SK-N-SH (cell line): ENCODE measurements around the gene MRC1. TPM values are rescaled to one million over a fixed set of nuclear protein-coding genes. Genes with fewer than 3 reads are reported as not detected.

Source experiments
- CTCF ChIA-PET: fragments of 300-600, 350-600 bp; formaldehyde crosslinking; extraction: SDS; loops from one replicate; lab custom pipeline; 2021; lab: Yijun Ruan, JAX
- POLR2A ChIA-PET: fragments of 350-600 bp; sonication (Branson Sonifier 250); formaldehyde crosslinking; extraction: SDS; loops from one replicate; lab custom pipeline; 2020; ENCODE audit warnings: antibody characterized with exemption, inconsistent platforms; lab: Yijun Ruan, JAX
- DNase-seq: peaks from one replicate; pipeline ENCODE4 v3.0.0; 2012
- H2AFZ ChIP-seq: fragments of 200-600 bp; sonication (generic); 2 replicates; pipeline ENCODE4 v1.8.1; 2016; ENCODE audit warnings: antibody characterized with exemption, mild to moderate bottlenecking, low read depth
- H3F3A ChIP-seq: fragments of 200-600 bp; sonication (generic); replicated peaks from 2 replicates; pipeline ENCODE3; 2016; ENCODE audit warnings: antibody characterized with exemption, mild to moderate bottlenecking; ENCODE audit not compliant: insufficient read depth
- H3K27ac ChIP-seq, 2 experiments: fragments of 200-500 bp in 1 of 2; fragments of 200-600 bp in 1 of 2; sonication (Bioruptor generic) in 1 of 2; sonication (generic), shearing (Covaris generic) in 1 of 2; 2 replicates each; pipeline versions ENCODE4 v1.5.1 to v1.6.1; 2014 to 2016; ENCODE audit warnings: low read depth in 2 of 2, inconsistent platforms in 1 of 2, low read length in 1 of 2, mild to moderate bottlenecking in 1 of 2, mixed read lengths in 1 of 2
- H3K27me3 ChIP-seq: fragments of 200-600 bp; sonication (generic), shearing (Covaris generic); 2 replicates; pipeline ENCODE4 v1.6.1; 2016; ENCODE audit warnings: mixed run types; ENCODE audit not compliant: insufficient read depth
- H3K36me3 ChIP-seq, 2 experiments: fragments of 200-500 bp in 1 of 2; fragments of 200-600 bp in 1 of 2; sonication (Bioruptor generic) in 1 of 2; sonication (generic) in 1 of 2; replicated peaks in 1 of 2; 2 replicates each; pipeline versions ENCODE3 to v1.5.1; 2014 to 2016; ENCODE audit warnings: low read length in 1 of 2, mild to moderate bottlenecking in 1 of 2; ENCODE audit not compliant: insufficient read depth in 2 of 2, control insufficient read depth in 1 of 2
- H3K4me1 ChIP-seq, 2 experiments: fragments of 200-500 bp in 1 of 2; fragments of 200-600 bp in 1 of 2; sonication (Bioruptor generic) in 1 of 2; sonication (generic), shearing (Covaris generic) in 1 of 2; 2 replicates each; pipeline versions ENCODE4 v1.5.1 to v1.6.1; 2014 to 2016; ENCODE audit warnings: low read depth in 1 of 2, low read length in 1 of 2, mixed run types in 1 of 2; ENCODE audit not compliant: insufficient read depth in 2 of 2, control insufficient read depth in 1 of 2
- H3K4me2 ChIP-seq: fragments of 200-600 bp; sonication (generic), shearing (Covaris generic); 2 replicates; pipeline ENCODE4 v1.6.1; 2017; ENCODE audit warnings: mixed run types
- H3K4me3 ChIP-seq, 2 experiments: fragments of 200-500 bp in 1 of 2; fragments of 200-600 bp in 1 of 2; sonication (Bioruptor generic) in 1 of 2; sonication (generic), shearing (Covaris generic) in 1 of 2; 2 replicates each; pipeline versions ENCODE4 v1.5.1 to v1.8.1; 2014 to 2016; ENCODE audit warnings: low read depth in 2 of 2, inconsistent platforms in 1 of 2, low read length in 1 of 2, mild to moderate bottlenecking in 1 of 2, mixed read lengths in 1 of 2, moderate library complexity in 1 of 2
- H3K79me2 ChIP-seq: fragments of 200-600 bp; sonication (generic); 2 replicates; pipeline ENCODE4 v1.8.1; 2017; ENCODE audit warnings: mild to moderate bottlenecking; ENCODE audit not compliant: insufficient read depth
- H3K9ac ChIP-seq: fragments of 200-600 bp; sonication (generic); 2 replicates; pipeline ENCODE4 v1.6.1; 2017; ENCODE audit warnings: mixed run types
- H3K9me2 ChIP-seq: fragments of 200-600 bp; sonication (generic); 2 replicates; pipeline ENCODE4 v1.6.1; 2017; ENCODE audit warnings: mixed run types
- H3K9me3 ChIP-seq: fragments of 200-600 bp; sonication (generic); 2 replicates; pipeline ENCODE4 v1.6.1; 2017; ENCODE audit warnings: mixed run types, mild to moderate bottlenecking, moderate library complexity
- H4K20me1 ChIP-seq: fragments of 200-600 bp; sonication (generic); 2 replicates; pipeline ENCODE4 v1.6.1; 2017; ENCODE audit warnings: mild to moderate bottlenecking, mixed run types; ENCODE audit not compliant: insufficient read depth
- CTCF ChIP-seq: fragments of 200-600 bp; sonication (generic); IDR thresholded peaks from 2 replicates; pipeline ENCODE4 v1.6.1; 2017; ENCODE audit warnings: antibody characterized with exemption, mild to moderate bottlenecking, moderate library complexity
- GABPA ChIP-seq: IDR thresholded peaks from 2 replicates; pipeline ENCODE4 v1.4.0; 2012; ENCODE audit warnings: low read depth, mild to moderate bottlenecking
- GATA2 ChIP-seq: sonication (generic); formaldehyde crosslinking; IDR thresholded peaks from 2 replicates; pipeline ENCODE4 v1.5.0; 2020; ENCODE audit warnings: mild to moderate bottlenecking, missing genetic modification reagents
- IRF3 ChIP-seq: fragments of 150-350 bp; IDR thresholded peaks from 2 replicates; pipeline ENCODE4 v1.6.1; 2016; ENCODE audit warnings: mild to moderate bottlenecking, low read depth, low read length
- JUND ChIP-seq: IDR thresholded peaks from 2 replicates; pipeline ENCODE4 v1.4.0; 2012
- MAX ChIP-seq: IDR thresholded peaks from 2 replicates; pipeline ENCODE4 v1.4.0; 2012; ENCODE audit warnings: low read depth
- MEF2A ChIP-seq: IDR thresholded peaks from 2 replicates; pipeline ENCODE4 v1.4.0; 2012; ENCODE audit warnings: low read depth, borderline replicate concordance
- MXI1 ChIP-seq: IDR thresholded peaks from 2 replicates; pipeline ENCODE4 v1.6.1; 2012; ENCODE audit warnings: mild to moderate bottlenecking, low read depth, low read length, improper control_type of control experiment
- NFIC ChIP-seq: IDR thresholded peaks from 2 replicates; pipeline ENCODE4 v1.4.0; 2012; ENCODE audit warnings: borderline replicate concordance
- PBX3 ChIP-seq: IDR thresholded peaks from 2 replicates; pipeline ENCODE4; 2012
- REST ChIP-seq: IDR thresholded peaks from 2 replicates; pipeline ENCODE4 v1.6.1; 2012; ENCODE audit warnings: mild to moderate bottlenecking, low read depth, low read length, moderate library complexity
- RFX5 ChIP-seq: IDR thresholded peaks from 2 replicates; pipeline ENCODE4 v1.6.1; 2012; ENCODE audit warnings: mild to moderate bottlenecking, improper control_type of control experiment, low read length
- RXRA ChIP-seq: IDR thresholded peaks from 2 replicates; pipeline ENCODE4 v1.4.0; 2012; ENCODE audit warnings: low read depth, mild to moderate bottlenecking, borderline replicate concordance
- SIN3A ChIP-seq: IDR thresholded peaks from 2 replicates; pipeline ENCODE4 v1.6.1; 2012; ENCODE audit warnings: low read depth, mild to moderate bottlenecking, low read length, moderate library complexity, borderline replicate concordance
- SMC3 ChIP-seq: IDR thresholded peaks from 2 replicates; pipeline ENCODE4 v1.6.1; 2012; ENCODE audit warnings: low read depth, low read length, improper control_type of control experiment
- TAF1 ChIP-seq: IDR thresholded peaks from 2 replicates; pipeline ENCODE4 v1.6.1; 2012; ENCODE audit warnings: low read depth, mild to moderate bottlenecking, low read length, moderate library complexity, borderline replicate concordance
- TCF12 ChIP-seq: IDR thresholded peaks from 2 replicates; pipeline ENCODE4 v1.4.0; 2012
- TEAD4 ChIP-seq: IDR thresholded peaks from 2 replicates; pipeline ENCODE4 v1.4.0; 2012; ENCODE audit warnings: mild to moderate bottlenecking, borderline replicate concordance; ENCODE audit not compliant: insufficient read depth
- USF1 ChIP-seq: IDR thresholded peaks from 2 replicates; pipeline ENCODE4 v1.4.0; 2012; ENCODE audit warnings: low read depth, borderline replicate concordance
- WGBS: methylation state at CpG from one replicate; pipeline ENCODE4 v1.1.6; 2017; ENCODE audit warnings: low lambda C conversion rate; 5-methylcytosine and 5-hydroxymethylcytosine counted together
- polyA plus RNA-seq, 3 experiments: library from polyadenylated mRNA; depleted of rRNA; stranded (reverse); fragments of >200 nt; gene quantifications; 2 replicates each; pipeline ENCODE4 v1.2.3, GENCODE V29; 2012

Gene MRC1
- polyA plus RNA-seq, 1 of the 3 experiments (the other 2 are of a cell fraction), result not detected

GRCh38 chr10:17779784-17780183 is 29.4 kb upstream of the MRC1 start:
- H4K20me1 ChIP-seq, result no peaks in the 10 kb centered on the region
- no peaks in the 10 kb centered on the region for H3K36me3 ChIP-seq
- no peak overlapping the region for H3K4me2 ChIP-seq
- H3F3A ChIP-seq, result peaks cover 14% of the 10 kb centered on the region
- H3K27ac ChIP-seq, result no peak overlapping the region
- H3K9ac ChIP-seq, result no peak overlapping the region
- ChIA-PET CTCF (no interaction called here), POLR2A (no interaction called here)
- H2AFZ ChIP-seq, result no peak overlapping the region
- H3K9me2 ChIP-seq, result no peaks in the 10 kb centered on the region
- peaks cover 15 to 20% of the 10 kb centered on the region in 2 experiments; a peak in 3 of 4 replicates for H3K4me1 ChIP-seq
- DNase-seq, result no peak
- WGBS, result 68% methylated on average over 4 of the region's 4 CpGs
- TF ChIP-seq IRF3 (no peak), REST (no peak), PBX3 (no peak), TEAD4 (no peak), MAX (no peak), MXI1 (no peak), GATA2 (CRISPR knock-in tag) (no peak), GABPA (no peak), TAF1 (no peak), RFX5 (no peak), TCF12 (no peak), JUND (no peak), RXRA (no peak), MEF2A (no peak), CTCF (no peak), SMC3 (no peak), NFIC (no peak), SIN3A (no peak), USF1 (no peak)
- no peaks in the 10 kb centered on the region for H3K9me3 ChIP-seq
- no peak overlapping the region for H3K4me3 ChIP-seq
- H3K79me2 ChIP-seq, result no peaks in the 10 kb centered on the region
- H3K27me3 ChIP-seq, result no peaks in the 10 kb centered on the region
